Activated CD8-positive, alpha-beta memory T cell treated with anti-CD3 and anti-CD28 coated beads, Interleukin-2, amount 50 U/mL, for 4 hours (primary cell): ENCODE measurements around the gene PPP1R7.

Experiments
- DNase-seq: peaks from one replicate; pipeline ENCODE4 v3.0.0-alpha.2; 2020

PPP1R7 gene

GRCh38 chr2:241198381-241199279 is 48.4 kb downstream of the PPP1R7 start:
- DNase-seq, result no peak

GRCh38 chr2:241199286-241199685 is 49.0 kb downstream of the PPP1R7 start:
- no peak for DNase-seq

- DNase-seq, result no peak
These were observed 49.9 kb downstream of the PPP1R7 start for GRCh38 chr2:241199897-241200821.

GRCh38 chr2:241200822-241201395 is 50.6 kb downstream of the PPP1R7 start:
- no peak for DNase-seq

- DNase-seq, result no peak
These were observed 51.4 kb downstream of the PPP1R7 start for GRCh38 chr2:241201445-241202267.

GRCh38 chr2:241202268-241202585 is 52.0 kb downstream of the PPP1R7 start:
- DNase-seq, result no peak

GRCh38 chr2:241202681-241203080 is 52.4 kb downstream of the PPP1R7 start:
- DNase-seq, result no peak

- no peak for DNase-seq
These were observed 53.1 kb downstream of the PPP1R7 start for GRCh38 chr2:241203218-241204009.

- DNase-seq, result no peak
These were observed 53.7 kb downstream of the PPP1R7 start for GRCh38 chr2:241204010-241204384.

GRCh38 chr2:241204490-241204889 is 54.2 kb downstream of the PPP1R7 start:
- no peak for DNase-seq

- DNase-seq, result no peak
These were observed 54.8 kb downstream of the PPP1R7 start for GRCh38 chr2:241205086-241205485.

GRCh38 chr2:241207151-241207550 is 56.9 kb downstream of the PPP1R7 start:
- DNase-seq, result no peak

GRCh38 chr2:241207641-241208040 is 57.4 kb downstream of the PPP1R7 start:
- no peak for DNase-seq

- DNase-seq, result no peak
These were observed 57.8 kb downstream of the PPP1R7 start for GRCh38 chr2:241208058-241208457.

- DNase-seq, result no peak
These were observed 59.0 kb downstream of the PPP1R7 start for GRCh38 chr2:241209271-241209670.

GRCh38 chr2:241211276-241211675 is 61.0 kb downstream of the PPP1R7 start:
- no peak for DNase-seq

- no peak for DNase-seq
These were observed 62.8 kb downstream of the PPP1R7 start for GRCh38 chr2:241213041-241213440.

GRCh38 chr2:241213567-241213966 is 63.3 kb downstream of the PPP1R7 start:
- DNase-seq, result no peak

GRCh38 chr2:241214209-241214608 is 63.9 kb downstream of the PPP1R7 start:
- DNase-seq, result no peak

- no peak for DNase-seq
These were observed 64.5 kb downstream of the PPP1R7 start for GRCh38 chr2:241214766-241215165.

- no peak for DNase-seq
These were observed 65.2 kb downstream of the PPP1R7 start for GRCh38 chr2:241215421-241215820.
